GM10266 (cell line): Measurements from ENCODE around the gene IGBP1.

ENCODE experiments used
- DNase-seq: peaks from one replicate; pipeline ENCODE4 v3.0.0; 2012; ENCODE audit errors: extremely low spot score
- TF ChIP-seq, protein P1 (sequence below): IDR thresholded peaks from 2 replicates; pipeline ENCODE4 v1.5.1; 2012; ENCODE audit warnings: mild to moderate bottlenecking, low read depth; ENCODE audit not compliant: control insufficient read depth, insufficient read depth; ENCODE audit errors: missing control alignments

The IGBP1 gene

DNA sequence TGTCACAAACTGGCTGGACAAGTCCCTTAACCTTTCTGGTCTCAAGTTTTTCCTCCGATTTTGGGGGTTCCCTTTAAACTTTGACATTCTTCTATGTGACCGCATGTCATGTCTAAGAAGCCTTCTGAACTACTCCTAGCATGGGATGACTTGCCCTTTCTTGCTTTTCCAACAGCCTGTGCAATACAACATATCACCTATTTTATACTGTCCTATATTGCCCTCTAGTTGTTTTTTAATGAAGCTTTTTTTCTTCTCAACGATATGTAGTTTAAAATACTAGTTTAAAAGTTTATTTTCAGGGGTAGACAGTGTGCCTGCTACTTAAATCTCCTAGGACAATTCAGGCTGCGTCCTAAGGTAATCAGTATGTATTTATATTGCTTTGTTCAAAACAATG, 1.0 kb upstream of the IGBP1 start:
- no peak for DNase-seq

DNA sequence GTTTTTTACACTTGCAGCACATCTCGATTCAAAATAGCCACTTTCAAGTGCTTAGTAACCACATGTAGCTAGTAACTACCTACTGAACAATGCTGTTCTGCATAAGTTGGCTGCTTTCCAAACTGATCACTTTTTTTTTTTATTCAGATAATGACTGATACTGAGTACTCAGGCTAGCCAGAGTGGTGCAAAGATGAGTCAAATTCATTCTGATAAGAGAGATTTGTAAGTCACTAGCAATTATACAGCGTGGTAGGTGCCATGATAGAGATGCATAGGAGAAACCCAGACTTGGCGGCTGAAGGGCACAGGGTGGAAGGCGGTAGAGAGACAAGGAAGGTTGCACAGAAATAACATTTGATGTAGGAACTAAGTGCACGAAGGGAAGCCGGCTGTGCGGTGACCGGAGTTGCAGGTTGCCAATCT, 357 bp upstream of the IGBP1 start:
- TF ChIP-seq, protein P1, sequence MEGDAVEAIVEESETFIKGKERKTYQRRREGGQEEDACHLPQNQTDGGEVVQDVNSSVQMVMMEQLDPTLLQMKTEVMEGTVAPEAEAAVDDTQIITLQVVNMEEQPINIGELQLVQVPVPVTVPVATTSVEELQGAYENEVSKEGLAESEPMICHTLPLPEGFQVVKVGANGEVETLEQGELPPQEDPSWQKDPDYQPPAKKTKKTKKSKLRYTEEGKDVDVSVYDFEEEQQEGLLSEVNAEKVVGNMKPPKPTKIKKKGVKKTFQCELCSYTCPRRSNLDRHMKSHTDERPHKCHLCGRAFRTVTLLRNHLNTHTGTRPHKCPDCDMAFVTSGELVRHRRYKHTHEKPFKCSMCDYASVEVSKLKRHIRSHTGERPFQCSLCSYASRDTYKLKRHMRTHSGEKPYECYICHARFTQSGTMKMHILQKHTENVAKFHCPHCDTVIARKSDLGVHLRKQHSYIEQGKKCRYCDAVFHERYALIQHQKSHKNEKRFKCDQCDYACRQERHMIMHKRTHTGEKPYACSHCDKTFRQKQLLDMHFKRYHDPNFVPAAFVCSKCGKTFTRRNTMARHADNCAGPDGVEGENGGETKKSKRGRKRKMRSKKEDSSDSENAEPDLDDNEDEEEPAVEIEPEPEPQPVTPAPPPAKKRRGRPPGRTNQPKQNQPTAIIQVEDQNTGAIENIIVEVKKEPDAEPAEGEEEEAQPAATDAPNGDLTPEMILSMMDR, result no peak
- DNase-seq, result no peak

More for the DNA sequence above, 1.0 kb upstream of the IGBP1 start:
- TF ChIP-seq, protein P1, result no peak

DNA sequence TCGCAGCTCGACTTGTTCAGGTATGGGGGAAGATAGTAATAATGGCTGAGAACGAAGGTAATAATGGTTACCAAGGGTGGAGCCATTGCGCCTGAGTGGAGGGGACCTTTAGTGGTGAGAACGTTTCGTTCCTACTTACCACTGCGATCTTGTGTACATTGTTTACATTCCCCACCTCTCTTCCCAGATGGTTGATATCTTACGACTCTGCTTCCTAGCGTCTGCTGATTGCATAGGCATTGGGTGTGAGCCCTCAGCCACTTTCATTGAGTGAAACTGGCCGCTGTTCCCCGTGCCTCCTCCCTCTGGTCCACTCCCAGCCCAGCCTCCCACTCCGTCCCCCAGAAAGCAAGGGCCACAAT, 850 bp downstream of the IGBP1 start:
- TF ChIP-seq, protein P1, result no peak
- no peak for DNase-seq

DNA sequence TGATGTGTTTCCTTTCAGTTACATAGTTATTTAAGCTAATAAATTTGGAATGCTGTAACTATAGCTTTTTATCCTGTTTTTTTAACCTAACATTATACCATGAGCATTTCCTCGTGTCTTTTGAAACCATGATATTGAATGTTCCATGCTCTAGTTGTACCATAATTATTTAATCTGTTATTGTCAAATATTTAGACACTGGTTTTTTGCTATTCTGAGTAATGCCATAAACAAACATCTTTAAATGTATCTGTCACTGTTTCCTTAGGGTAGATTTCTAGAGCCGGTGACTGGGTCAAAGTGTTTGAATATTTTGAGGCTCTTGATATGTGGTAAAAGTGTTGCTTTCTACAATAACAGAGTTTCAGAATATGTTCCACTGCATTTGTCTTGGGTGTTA, 5.4 kb downstream of the IGBP1 start:
- no peak for DNase-seq
- TF ChIP-seq, protein P1, result no peak

DNA sequence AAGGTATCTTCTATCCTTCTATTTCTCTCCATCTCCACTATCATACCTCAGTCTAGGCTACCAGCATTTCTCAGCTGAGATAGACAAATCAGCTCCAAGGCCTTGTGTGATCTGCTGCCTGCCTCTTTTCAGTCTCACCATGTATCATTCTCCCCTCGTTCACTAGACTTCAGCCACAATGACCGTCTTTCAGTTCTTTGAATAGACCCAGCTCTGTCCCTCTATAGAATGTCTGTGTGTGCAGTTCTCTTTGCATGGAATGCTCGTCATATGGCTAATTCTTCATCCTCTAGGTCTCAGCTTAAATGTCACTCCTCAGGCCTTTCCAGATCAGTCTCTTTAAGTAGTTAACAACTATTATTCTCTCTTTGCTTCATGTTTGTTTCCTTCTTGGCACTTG, 6.5 kb downstream of the IGBP1 start:
- TF ChIP-seq, protein P1, result no peak
- DNase-seq, result no peak

DNA sequence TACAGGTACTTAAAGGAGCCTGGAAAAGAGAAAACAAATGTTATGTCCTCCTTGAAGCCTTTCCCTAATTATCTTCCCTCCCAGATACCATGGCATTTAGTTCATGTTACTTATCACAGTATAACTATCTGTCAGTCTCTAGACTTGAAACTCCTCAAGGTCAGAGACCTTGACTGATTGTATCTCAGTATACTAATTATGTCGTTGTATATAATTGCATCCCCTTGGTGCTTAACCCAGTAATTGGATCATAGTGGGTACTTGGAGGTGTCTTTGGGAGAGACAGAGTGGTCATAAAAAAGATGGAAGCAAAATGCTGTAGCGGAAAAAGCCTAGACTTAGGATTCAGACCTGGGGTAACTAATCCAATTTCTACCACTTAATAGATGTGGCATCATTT, 8.1 kb downstream of the IGBP1 start:
- no peak for DNase-seq
- TF ChIP-seq, protein P1, result no peak

DNA sequence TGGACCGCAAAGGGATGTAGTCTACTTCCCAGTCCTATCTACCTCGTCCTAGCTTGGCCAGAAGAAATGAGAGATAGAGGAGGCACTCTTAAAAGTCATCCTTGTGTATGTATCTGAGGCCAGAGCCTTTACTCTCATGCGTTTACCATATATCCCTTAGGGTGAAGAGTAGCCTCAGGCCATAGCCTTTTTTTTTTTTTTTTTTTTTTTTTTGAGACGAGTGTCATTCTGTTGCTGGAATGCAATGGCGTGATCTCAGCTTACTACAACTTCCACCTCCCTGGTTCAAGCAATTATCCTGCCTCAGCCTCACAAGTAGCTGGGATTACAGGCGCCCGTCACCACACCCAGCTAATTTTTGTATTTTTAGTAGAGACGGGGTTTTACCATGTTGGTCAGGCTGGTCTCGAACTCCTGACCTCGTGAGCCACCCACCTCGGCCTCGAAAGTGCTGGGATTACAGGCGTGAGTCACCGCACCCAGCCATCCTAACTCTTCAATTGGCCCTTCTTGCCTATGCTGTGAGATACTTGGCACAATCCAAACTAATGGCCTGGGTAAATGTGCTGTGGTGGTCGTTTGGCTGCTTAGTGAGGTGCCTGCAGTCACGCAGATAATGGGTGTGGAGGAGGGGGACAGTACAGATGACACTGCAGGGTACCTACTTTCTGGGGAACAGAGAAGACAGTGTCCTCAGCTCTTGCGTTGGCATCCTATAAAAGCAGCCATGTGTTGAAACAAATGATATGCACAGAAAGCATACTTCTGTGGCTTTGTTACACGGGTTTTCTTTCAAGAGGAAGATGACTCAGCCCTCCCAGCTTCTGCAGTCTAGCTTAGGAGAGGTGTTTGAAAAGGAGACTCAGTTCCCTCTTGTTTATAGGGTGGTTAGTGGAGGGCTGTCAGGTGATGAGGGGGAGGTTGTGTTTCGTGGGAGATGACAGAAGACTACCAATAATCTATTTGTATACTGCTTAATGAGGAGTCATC, 33.6 kb downstream of the IGBP1 start:
- TF ChIP-seq, protein P1, result no peak
- DNase-seq, result no peak
